IMR-90 (cell line): Measurements from ENCODE around the gene ERC2. TPM values are rescaled to one million over a fixed set of nuclear protein-coding genes. Genes with fewer than 3 reads are reported as not detected.

ENCODE experiments used
- ATAC-seq: fragments of 200-7000 bp; cut with Tn5 transposase; 2 replicates; pipeline ENCODE4 v1.9.1; 2020; ENCODE audit warnings: low read depth, mild to moderate bottlenecking, moderate library complexity
- BruUV-seq: library from RNA; stranded (reverse); fragments of 400-500 nt; replicated peaks from 2 replicates; lab custom pipeline; 2021; lab: Mats Ljungman, UMichigan
- CTCF ChIA-PET: fragments of 300-600 bp; formaldehyde crosslinking; extraction: SDS; loops from one replicate; lab custom pipeline; 2021; ENCODE audit warnings: antibody characterized with exemption; lab: Yijun Ruan, JAX
- POLR2A ChIA-PET: fragments of 300-600 bp; sonication (Branson Sonifier 250); formaldehyde crosslinking; loops from one replicate; lab custom pipeline; 2022; ENCODE audit warnings: antibody characterized with exemption; ENCODE audit not compliant: unreplicated experiment; lab: Charles Lee
- DNase-seq: peaks from one replicate; pipeline ENCODE4 v3.0.0; 2013
- H2AFZ ChIP-seq: replicated peaks from 2 replicates; pipeline ENCODE3; 2013; ENCODE audit warnings: low read length, mild to moderate bottlenecking; ENCODE audit not compliant: poor library complexity
- H2AK5ac ChIP-seq: 2 replicates; pipeline ENCODE4 v1.6.1; 2013; ENCODE audit warnings: low read depth, low read length, inconsistent platforms
- H2AK9ac ChIP-seq: replicated peaks from 2 replicates; pipeline ENCODE3; 2013; ENCODE audit warnings: mild to moderate bottlenecking, low read depth, low read length, moderate library complexity; ENCODE audit not compliant: poor library complexity
- H2BK120ac ChIP-seq: 2 replicates; pipeline ENCODE4 v1.6.1; 2013; ENCODE audit warnings: low read depth, low read length, inconsistent platforms
- H2BK15ac ChIP-seq: 3 replicates; pipeline ENCODE4 v1.6.1; 2013; ENCODE audit warnings: low read depth, low read length, inconsistent platforms
- H2BK20ac ChIP-seq: 2 replicates; pipeline ENCODE4 v1.6.1; 2013; ENCODE audit warnings: low read depth, mild to moderate bottlenecking, inconsistent platforms, low read length, moderate library complexity
- H2BK5ac ChIP-seq: 2 replicates; pipeline ENCODE4 v1.6.1; 2013; ENCODE audit warnings: mild to moderate bottlenecking, low read depth, low read length, inconsistent platforms; ENCODE audit not compliant: poor library complexity, severe bottlenecking
- H3K14ac ChIP-seq: replicated peaks from 2 replicates; pipeline ENCODE4 v1.6.1; 2013; ENCODE audit warnings: low read depth, low read length, inconsistent platforms
- H3K18ac ChIP-seq: 2 replicates; pipeline ENCODE4 v1.6.1; 2013; ENCODE audit warnings: low read depth, low read length, control low read depth
- H3K23ac ChIP-seq: 2 replicates; pipeline ENCODE4 v1.6.1; 2013; ENCODE audit warnings: low read depth, low read length, inconsistent platforms
- H3K27ac ChIP-seq: 2 replicates; pipeline ENCODE4 v1.5.1; 2013; ENCODE audit warnings: mild to moderate bottlenecking, control low read depth, low read length; ENCODE audit not compliant: insufficient read depth
- H3K27me3 ChIP-seq: 2 replicates; pipeline ENCODE4 v1.6.1; 2013; ENCODE audit warnings: low read length; ENCODE audit not compliant: control insufficient read depth, insufficient read depth
- H3K36me3 ChIP-seq: 2 replicates; pipeline ENCODE4 v1.6.1; 2013; ENCODE audit warnings: low read length, mixed read lengths; ENCODE audit not compliant: control insufficient read depth, insufficient read depth
- H3K4ac ChIP-seq: 2 replicates; pipeline ENCODE4 v1.6.1; 2013; ENCODE audit warnings: low read depth, low read length, inconsistent platforms
- H3K4me1 ChIP-seq: 2 replicates; pipeline ENCODE4 v1.6.1; 2013; ENCODE audit warnings: low read length, mixed read lengths; ENCODE audit not compliant: control insufficient read depth, insufficient read depth
- H3K4me2 ChIP-seq: 2 replicates; pipeline ENCODE4 v1.6.1; 2013; ENCODE audit warnings: low read depth, mild to moderate bottlenecking, control low read depth, low read length, moderate library complexity
- H3K4me3 ChIP-seq: 2 replicates; pipeline ENCODE4 v1.5.1; 2013; ENCODE audit warnings: low read depth, mild to moderate bottlenecking, control low read depth, low read length, moderate library complexity; ENCODE audit not compliant: insufficient read depth
- H3K56ac ChIP-seq: 2 replicates; pipeline ENCODE4 v1.6.1; 2013; ENCODE audit warnings: low read length, inconsistent platforms; ENCODE audit not compliant: insufficient read depth; ENCODE audit errors: extremely low read depth
- H3K79me1 ChIP-seq, 2 experiments: 2 replicates each; pipeline ENCODE4 v1.6.1; 2013; ENCODE audit warnings: low read length in 2 of 2, inconsistent platforms in 1 of 2, low read depth in 1 of 2
- H3K9ac ChIP-seq: 2 replicates; pipeline ENCODE4 v1.6.1; 2013; ENCODE audit warnings: low read depth, low read length, control low read depth
- H3K9me1 ChIP-seq: 2 replicates; pipeline ENCODE4 v1.6.1; 2013; ENCODE audit warnings: low read length, inconsistent platforms; ENCODE audit not compliant: insufficient read depth
- H3K9me3 ChIP-seq: 2 replicates; pipeline ENCODE4 v1.6.1; 2013; ENCODE audit warnings: low read length; ENCODE audit not compliant: control insufficient read depth, insufficient read depth
- H4K20me1 ChIP-seq: 2 replicates; pipeline ENCODE4 v1.6.1; 2013; ENCODE audit warnings: low read length, inconsistent platforms; ENCODE audit not compliant: insufficient read depth
- H4K5ac ChIP-seq: 2 replicates; pipeline ENCODE4 v1.6.1; 2013; ENCODE audit warnings: mild to moderate bottlenecking, low read depth, low read length, control low read depth
- H4K8ac ChIP-seq, 2 experiments: 2 replicates each; pipeline ENCODE4 v1.6.1; 2013; ENCODE audit warnings: low read depth in 2 of 2, low read length in 2 of 2, control low read depth in 1 of 2, inconsistent platforms in 1 of 2
- H4K91ac ChIP-seq: 2 replicates; pipeline ENCODE4 v1.6.1; 2013; ENCODE audit warnings: low read depth, low read length, inconsistent platforms; ENCODE audit not compliant: insufficient read depth
- BHLHE40 ChIP-seq: fragments of 150-350 bp; IDR thresholded peaks from 2 replicates; pipeline ENCODE4 v1.6.1; 2016; ENCODE audit warnings: mild to moderate bottlenecking, low read depth, low read length
- CEBPB ChIP-seq: IDR thresholded peaks from 2 replicates; pipeline ENCODE4 v1.6.1; 2012; ENCODE audit warnings: low read depth, low read length, improper control_type of control experiment
- CHD1 ChIP-seq: IDR thresholded peaks from 2 replicates; pipeline ENCODE4 v1.6.1; 2012; ENCODE audit warnings: low read depth, low read length, improper control_type of control experiment
- FOS ChIP-seq: fragments of 150-350 bp; IDR thresholded peaks from 2 replicates; pipeline ENCODE4 v1.6.1; 2016; ENCODE audit warnings: low read depth, low read length
- MAZ ChIP-seq: IDR thresholded peaks from 2 replicates; pipeline ENCODE4 v1.6.1; 2012; ENCODE audit warnings: low read depth, mild to moderate bottlenecking, low read length, improper control_type of control experiment, moderate library complexity, borderline replicate concordance
- MXI1 ChIP-seq: IDR thresholded peaks from 2 replicates; pipeline ENCODE4 v1.6.1; 2012; ENCODE audit warnings: low read depth, mild to moderate bottlenecking, low read length, moderate library complexity, borderline replicate concordance
- NFE2L2 ChIP-seq: fragments of 150-350 bp; IDR thresholded peaks from 2 replicates; pipeline ENCODE4 v1.6.1; 2016; ENCODE audit warnings: low read depth, mild to moderate bottlenecking, low read length
- POLR2A ChIP-seq: IDR thresholded peaks from 2 replicates; pipeline ENCODE4 v1.6.1; 2012; ENCODE audit warnings: mild to moderate bottlenecking, low read depth, low read length
- RAD21 ChIP-seq: IDR thresholded peaks from 2 replicates; pipeline ENCODE4 v1.6.1; 2012; ENCODE audit warnings: low read length, improper control_type of control experiment
- RCOR1 ChIP-seq: IDR thresholded peaks from 2 replicates; pipeline ENCODE4 v1.6.1; 2012; ENCODE audit warnings: mild to moderate bottlenecking, low read length, improper control_type of control experiment; ENCODE audit not compliant: insufficient replicate concordance
- RFX5 ChIP-seq: IDR thresholded peaks from 2 replicates; pipeline ENCODE4 v1.8.0; 2012; ENCODE audit warnings: low read depth, mild to moderate bottlenecking, low read length, moderate library complexity
- SMC3 ChIP-seq: fragments of 150-350 bp; IDR thresholded peaks from 2 replicates; pipeline ENCODE4 v1.6.1; 2016; ENCODE audit warnings: low read depth, mild to moderate bottlenecking, antibody characterized with exemption, low read length, moderate library complexity
- WGBS, 2 experiments: methylation state at CpG; one replicate each; pipeline versions ENCODE4 v1.1.5 to v1.1.7; 2013; ENCODE audit warnings: missing lambda C conversion rate in 2 of 2; ENCODE audit not compliant: insufficient read length in 1 of 2; ENCODE audit errors: extremely low coverage in 2 of 2; 5-methylcytosine and 5-hydroxymethylcytosine counted together
- dilution Hi-C: fragments of 300-500 bp; cut with HindIII; formaldehyde crosslinking; loops from one replicate; pipeline ENCODE4 v1.14.3; 2018; ENCODE audit warnings: low sequenced_read_pairs; ENCODE audit not compliant: unreplicated experiment
- in situ Hi-C: fragments of 300-500 bp; cut with MboI; formaldehyde crosslinking; loops from 3 replicates; pipeline ENCODE4 v1.14.3; 2019; ENCODE audit warnings: low sequenced_read_pairs, inconsistent platforms, mixed read lengths
- intact Hi-C: fragments of 100-400 bp; cut with micrococcal nuclease; formaldehyde crosslinking; loops from 2 replicates; pipeline ENCODE4 v1.10.0; 2022
- polyA plus RNA-seq, 3 experiments: library from polyadenylated mRNA; depleted of rRNA; stranded (reverse); fragments of >200 nt; gene quantifications; 2 replicates each; pipeline ENCODE4 v1.2.3, GENCODE V29; 2012; ENCODE audit warnings: low replicate concordance in 1 of 3
- total RNA-seq: library from RNA; depleted of rRNA; stranded (reverse); fragments of >200 nt; gene quantifications from 2 replicates; pipeline ENCODE4 v1.2.3, GENCODE V29; 2012
- TF ChIP-seq, protein P1 (sequence below): conservative IDR thresholded peaks from 2 replicates; pipeline ENCODE4 v1.5.1; 2012; ENCODE audit warnings: mild to moderate bottlenecking, low read depth, low read length, improper control_type of control experiment
- TF ChIP-seq, protein P2 (sequence below): fragments of 150-350 bp; IDR thresholded peaks from 2 replicates; pipeline ENCODE4 v1.6.1; 2016; ENCODE audit warnings: low read depth, mild to moderate bottlenecking, low read length, moderate library complexity, borderline replicate concordance
- TF ChIP-seq, protein P3 (sequence below): fragments of 150-350 bp; IDR thresholded peaks from 2 replicates; pipeline ENCODE4 v1.6.1; 2017; ENCODE audit warnings: mild to moderate bottlenecking, antibody characterized with exemption, low read length, low read depth

The ERC2 gene
- total and polyA plus RNA-seq, 2 of the 4 experiments (the other 2 are of a cell fraction) = 0.17 to 0.18 TPM

DNA sequence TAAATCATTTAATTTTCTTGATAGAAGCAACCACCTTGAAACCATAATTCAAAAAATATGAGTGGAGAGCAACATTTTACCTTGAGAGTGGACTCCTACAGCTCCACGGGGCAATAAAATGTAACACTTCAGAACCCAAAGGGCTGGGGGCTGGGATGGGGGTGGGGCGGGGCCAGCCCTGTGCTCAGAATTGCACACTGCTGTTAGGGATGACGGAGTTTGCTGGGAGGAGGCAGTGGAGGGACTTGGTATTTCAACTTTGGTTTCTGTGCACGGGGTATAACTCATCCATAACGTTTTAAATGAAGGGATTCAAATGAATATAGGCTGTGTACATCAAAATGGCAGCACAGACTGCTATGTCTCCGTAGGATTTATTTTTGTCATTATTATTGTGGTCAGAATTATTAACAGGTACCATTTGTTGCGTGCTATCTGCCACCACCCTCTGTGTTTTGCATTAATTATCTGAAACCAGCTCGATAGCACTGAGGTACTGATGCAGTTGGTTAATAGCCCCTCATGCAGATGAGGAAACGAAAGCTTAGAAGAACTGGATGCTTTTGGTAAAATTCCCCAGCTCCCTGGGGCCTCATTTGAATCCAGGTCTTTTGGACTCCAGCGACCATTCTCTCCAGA is 951.8 kb downstream of the ERC2 start:
- Histone ChIP-seq H4K20me1 (peaks cover 5% of the 10 kb centered on the region; the same call in 1 of the 2 replicates), H3K56ac (no peak overlapping the region), H3K4me2 (no peak overlapping the region), H2AFZ (no peak overlapping the region), H2BK120ac (no peak overlapping the region), H3K9me1 (peaks cover 11% of the 10 kb centered on the region), H3K36me3 (no peaks in the 10 kb centered on the region), H3K4me3 (no peak overlapping the region), H2BK20ac (no peak overlapping the region), H4K8ac (no peak overlapping the region), H3K27ac (no peak overlapping the region), H3K27me3 (no peaks in the 10 kb centered on the region), H3K9me3 (no peaks in the 10 kb centered on the region), H2BK5ac (no peak overlapping the region), H3K9ac (no peak overlapping the region), H3K23ac (no peak overlapping the region), H3K4me1 (peaks cover 19% of the 10 kb centered on the region), H3K18ac (no peak overlapping the region), H2AK9ac (no peak overlapping the region), H4K91ac (no peak overlapping the region), H3K79me1 (no peaks in the 10 kb centered on the region), H4K5ac (no peak overlapping the region), H3K4ac (no peak overlapping the region), H3K14ac (no peak overlapping the region), H2BK15ac (no peak overlapping the region), H2AK5ac (no peak overlapping the region)
- intact Hi-C loops = no loop called here
- in situ Hi-C loops = no loop called here
- CTCF ChIA-PET = no interaction called here
- BruUV-seq = no TSS peak
- WGBS, 2 experiments = 71% methylated on average over 3 of the region's 10 CpGs; no CpG with 5 or more reads in 1 of the 2 experiments
- DNase-seq (no peak), ATAC-seq (no peak)
- TF ChIP-seq RAD21 = no peak
- no peak for TF ChIP-seq MXI1
- TF ChIP-seq CEBPB = no peak
- no peak for TF ChIP-seq RFX5
- no peak for TF ChIP-seq POLR2A
- TF ChIP-seq, protein P1, sequence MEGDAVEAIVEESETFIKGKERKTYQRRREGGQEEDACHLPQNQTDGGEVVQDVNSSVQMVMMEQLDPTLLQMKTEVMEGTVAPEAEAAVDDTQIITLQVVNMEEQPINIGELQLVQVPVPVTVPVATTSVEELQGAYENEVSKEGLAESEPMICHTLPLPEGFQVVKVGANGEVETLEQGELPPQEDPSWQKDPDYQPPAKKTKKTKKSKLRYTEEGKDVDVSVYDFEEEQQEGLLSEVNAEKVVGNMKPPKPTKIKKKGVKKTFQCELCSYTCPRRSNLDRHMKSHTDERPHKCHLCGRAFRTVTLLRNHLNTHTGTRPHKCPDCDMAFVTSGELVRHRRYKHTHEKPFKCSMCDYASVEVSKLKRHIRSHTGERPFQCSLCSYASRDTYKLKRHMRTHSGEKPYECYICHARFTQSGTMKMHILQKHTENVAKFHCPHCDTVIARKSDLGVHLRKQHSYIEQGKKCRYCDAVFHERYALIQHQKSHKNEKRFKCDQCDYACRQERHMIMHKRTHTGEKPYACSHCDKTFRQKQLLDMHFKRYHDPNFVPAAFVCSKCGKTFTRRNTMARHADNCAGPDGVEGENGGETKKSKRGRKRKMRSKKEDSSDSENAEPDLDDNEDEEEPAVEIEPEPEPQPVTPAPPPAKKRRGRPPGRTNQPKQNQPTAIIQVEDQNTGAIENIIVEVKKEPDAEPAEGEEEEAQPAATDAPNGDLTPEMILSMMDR = no peak
- no peak for TF ChIP-seq RCOR1
- TF ChIP-seq NFE2L2 = no peak
- TF ChIP-seq MAZ = no peak
- TF ChIP-seq, protein P2, sequence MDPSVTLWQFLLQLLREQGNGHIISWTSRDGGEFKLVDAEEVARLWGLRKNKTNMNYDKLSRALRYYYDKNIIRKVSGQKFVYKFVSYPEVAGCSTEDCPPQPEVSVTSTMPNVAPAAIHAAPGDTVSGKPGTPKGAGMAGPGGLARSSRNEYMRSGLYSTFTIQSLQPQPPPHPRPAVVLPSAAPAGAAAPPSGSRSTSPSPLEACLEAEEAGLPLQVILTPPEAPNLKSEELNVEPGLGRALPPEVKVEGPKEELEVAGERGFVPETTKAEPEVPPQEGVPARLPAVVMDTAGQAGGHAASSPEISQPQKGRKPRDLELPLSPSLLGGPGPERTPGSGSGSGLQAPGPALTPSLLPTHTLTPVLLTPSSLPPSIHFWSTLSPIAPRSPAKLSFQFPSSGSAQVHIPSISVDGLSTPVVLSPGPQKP = no peak
- TF ChIP-seq BHLHE40 = no peak
- no peak for TF ChIP-seq CHD1
- no peak for TF ChIP-seq FOS
- TF ChIP-seq, protein P3, sequence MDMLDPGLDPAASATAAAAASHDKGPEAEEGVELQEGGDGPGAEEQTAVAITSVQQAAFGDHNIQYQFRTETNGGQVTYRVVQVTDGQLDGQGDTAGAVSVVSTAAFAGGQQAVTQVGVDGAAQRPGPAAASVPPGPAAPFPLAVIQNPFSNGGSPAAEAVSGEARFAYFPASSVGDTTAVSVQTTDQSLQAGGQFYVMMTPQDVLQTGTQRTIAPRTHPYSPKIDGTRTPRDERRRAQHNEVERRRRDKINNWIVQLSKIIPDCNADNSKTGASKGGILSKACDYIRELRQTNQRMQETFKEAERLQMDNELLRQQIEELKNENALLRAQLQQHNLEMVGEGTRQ = no peak
- no peak for TF ChIP-seq SMC3
- POLR2A ChIA-PET = no interaction called here
- dilution Hi-C loops = no loop called here
